HepG2 (cell line): Measurements from ENCODE around the gene METAP1D. TPM values are rescaled to one million over a fixed set of nuclear protein-coding genes. Genes with fewer than 3 reads are reported as not detected.
"Not testable (repeated sequence)": the region's sequence is repeated elsewhere in the genome, so short reads cannot be mapped to it uniquely, and the experiment has no call there.

ENCODE experiments used
- ATAC-seq: fragments of 200-7000 bp; cut with Tn5 transposase; 3 replicates; pipeline ENCODE4 v1.9.1; 2020; ENCODE audit warnings: mild to moderate bottlenecking, moderate library complexity
- BruUV-seq: library from RNA; stranded (reverse); fragments of 400-500 nt; replicated peaks from 2 replicates; lab custom pipeline; 2021; lab: Mats Ljungman, UMichigan
- CTCF ChIA-PET: fragments of 300-600 bp; formaldehyde crosslinking; extraction: SDS; loops from one replicate; lab custom pipeline; 2021; ENCODE audit warnings: low total read pairs, inconsistent platforms, low intra/inter-chr PET ratio; lab: Yijun Ruan, JAX
- POLR2A ChIA-PET: fragments of 350-600 bp; sonication (Branson Sonifier 250); formaldehyde crosslinking; loops from one replicate; lab custom pipeline; 2020; ENCODE audit warnings: antibody characterized with exemption, inconsistent platforms; lab: Yijun Ruan, JAX
- DNase-seq: peaks from one replicate; pipeline ENCODE4 v3.0.0-alpha.2; 2015; ENCODE audit warnings: low spot score
- FAIRE-seq: peaks from 3 replicates; lab custom pipeline; 2011; peaks lifted over from hg19 to GRCh38; lab: Jason Lieb, UNC
- H2AFZ ChIP-seq: one replicate; pipeline ENCODE4 v1.6.1; 2011; ENCODE audit warnings: low read length, inconsistent platforms
- H3K27ac ChIP-seq: fragments of 300-600 bp; 3 replicates; pipeline ENCODE4 v1.8.0; 2011; ENCODE audit warnings: mixed run types, mild to moderate bottlenecking, mixed read lengths, low read length, inconsistent platforms; ENCODE audit not compliant: insufficient read depth; ENCODE audit errors: extremely low read length
- H3K27me3 ChIP-seq, 2 experiments: fragments of 200-600 bp in 1 of 2; 2 replicates in 1 of 2; 3 replicates in 1 of 2; pipeline versions ENCODE4 v1.6.0 to v1.8.0; 2011; ENCODE audit warnings: low read length in 2 of 2, mild to moderate bottlenecking in 2 of 2, moderate library complexity in 2 of 2, inconsistent platforms in 1 of 2; ENCODE audit not compliant: insufficient read depth in 2 of 2, control insufficient read depth in 1 of 2
- H3K36me3 ChIP-seq, 2 experiments: fragments of 200-600 bp in 1 of 2; replicated peaks in 1 of 2; 2 replicates in 1 of 2; 3 replicates in 1 of 2; pipeline versions ENCODE4 v1.5.1 to v1.8.0; 2011; ENCODE audit warnings: low read length in 2 of 2, inconsistent platforms in 1 of 2; ENCODE audit not compliant: insufficient read depth in 2 of 2, control insufficient read depth in 1 of 2
- H3K4me1 ChIP-seq: 2 replicates; pipeline ENCODE4 v1.5.1; 2012; ENCODE audit warnings: low read length, inconsistent platforms; ENCODE audit not compliant: insufficient read depth
- H3K4me2 ChIP-seq: 2 replicates; pipeline ENCODE4 v1.6.0; 2011; ENCODE audit warnings: low read depth, low read length, inconsistent platforms
- H3K4me3 ChIP-seq, 3 experiments: fragments of 200-600 bp in 1 of 3; sonication (generic), shearing (Covaris generic) in 1 of 3; replicated peaks in 1 of 3; 2 replicates each; pipeline ENCODE4 v1.5.1; 2011 to 2016; ENCODE audit warnings: low read length in 3 of 3, inconsistent platforms in 2 of 3, low read depth in 2 of 3, mild to moderate bottlenecking in 2 of 3, control low read depth in 1 of 3, mixed read lengths in 1 of 3; ENCODE audit not compliant: insufficient read depth in 1 of 3
- H3K79me2 ChIP-seq: one replicate; pipeline ENCODE4 v1.6.1; 2011; ENCODE audit warnings: low read length, inconsistent platforms; ENCODE audit not compliant: insufficient read depth
- H3K9ac ChIP-seq: 2 replicates; pipeline ENCODE4 v1.6.0; 2011; ENCODE audit warnings: mild to moderate bottlenecking, low read depth, low read length, inconsistent platforms; ENCODE audit not compliant: insufficient read depth
- H3K9me3 ChIP-seq: 2 replicates; pipeline ENCODE4 v1.5.1; 2012; ENCODE audit warnings: mild to moderate bottlenecking, low read length
- H4K20me1 ChIP-seq: 2 replicates; pipeline ENCODE4 v1.6.0; 2011; ENCODE audit warnings: inconsistent platforms, mild to moderate bottlenecking, low read length, moderate library complexity; ENCODE audit not compliant: insufficient read depth
- GFI1 ChIP-seq: sonication (generic); formaldehyde crosslinking; IDR thresholded peaks from 2 replicates; pipeline ENCODE4 v1.5.0; 2020; ENCODE audit warnings: missing genetic modification reagents, mild to moderate bottlenecking, borderline replicate concordance
- HHEX ChIP-seq: IDR thresholded peaks from 2 replicates; pipeline ENCODE4 v1.6.1; 2016; ENCODE audit warnings: control low read depth
- MAF1 ChIP-seq: sonication (generic); formaldehyde crosslinking; IDR thresholded peaks from 2 replicates; pipeline ENCODE4 v1.5.0; 2020; ENCODE audit warnings: missing genetic modification reagents, borderline replicate concordance
- SALL1 ChIP-seq: sonication (generic); formaldehyde crosslinking; IDR thresholded peaks from 2 replicates; pipeline ENCODE4 v1.8.0; 2022; ENCODE audit warnings: mild to moderate bottlenecking, missing genetic modification reagents
- U2AF2 ChIP-seq: fragments of 200-400 bp; formaldehyde crosslinking; IDR thresholded peaks from 2 replicates; pipeline ENCODE4 v1.6.1; 2017; ENCODE audit warnings: low read depth, mild to moderate bottlenecking, low read length
- ZNF121 ChIP-seq: sonication (generic); formaldehyde crosslinking; IDR thresholded peaks from 2 replicates; pipeline ENCODE4 v1.5.0; 2020; ENCODE audit warnings: mild to moderate bottlenecking, missing genetic modification reagents
- ZNF546 ChIP-seq: sonication (generic); formaldehyde crosslinking; conservative IDR thresholded peaks from 2 replicates; pipeline ENCODE4 v1.8.1; 2023; ENCODE audit warnings: mild to moderate bottlenecking, missing genetic modification reagents
- WGBS: methylation state at CpG from one replicate; pipeline ENCODE4 v1.1.6; 2017; ENCODE audit warnings: low lambda C conversion rate; 5-methylcytosine and 5-hydroxymethylcytosine counted together
- in situ Hi-C: cut with HindIII; loops from 2 replicates; pipeline ENCODE4 v1.10.0; 2017; ENCODE audit warnings: low pct_unique_long_range_greater_than_20kb; ENCODE audit not compliant: extremely low pct_ligation_motif_present
- intact Hi-C: fragments of 100-400 bp; cut with micrococcal nuclease; formaldehyde crosslinking; loops from one replicate; pipeline ENCODE4 v1.10.0; 2022; ENCODE audit not compliant: unreplicated experiment
- polyA plus RNA-seq, 8 experiments: library from polyadenylated mRNA; depleted of rRNA in 3 of 8; stranded (reverse) in 7 of 8; unstranded in 1 of 8; fragments of >200 nt; fragmentation: Illumina TruSeq in 4 of 8; extraction: Trizol in 4 of 8; gene quantifications; 2 replicates each; pipeline versions ENCODE4 v1.2.1 to v1.2.3, GENCODE V29; 2011 to 2016; ENCODE audit warnings: low read depth in 4 of 8, missing spikeins in 1 of 8, mixed read lengths in 1 of 8; ENCODE audit not compliant: insufficient read depth in 1 of 8
- total RNA-seq, 5 experiments: library from RNA; depleted of rRNA; stranded (reverse); fragments of >200 nt; fragmentation: Illumina TruSeq; extraction: Trizol; gene quantifications; 2 replicates each; pipeline ENCODE4 v1.2.3, GENCODE V29; 2016; ENCODE audit warnings: low read depth in 1 of 5
- TF ChIP-seq, protein P1 (sequence below): sonication (generic); formaldehyde crosslinking; IDR thresholded peaks from 2 replicates; pipeline ENCODE4 v1.4.0; 2020; ENCODE audit warnings: low read depth, mild to moderate bottlenecking, missing genetic modification reagents
- TF ChIP-seq, protein P2 (sequence below), 2 experiments: sonication (generic) in 1 of 2; formaldehyde crosslinking in 1 of 2; IDR thresholded peaks; 2 replicates each; pipeline versions ENCODE4 v1.6.1 to v1.9.0; 2014 to 2022; ENCODE audit warnings: antibody characterized with exemption in 1 of 2, borderline replicate concordance in 1 of 2, inconsistent platforms in 1 of 2, low read depth in 1 of 2, missing genetic modification reagents in 1 of 2

METAP1D gene
- total and polyA plus RNA-seq, 2 of the 13 experiments (the other 11 are each of a cell fraction or from before 2014, with no cell fraction given) = 14.7 to 21.6 TPM

DNA sequence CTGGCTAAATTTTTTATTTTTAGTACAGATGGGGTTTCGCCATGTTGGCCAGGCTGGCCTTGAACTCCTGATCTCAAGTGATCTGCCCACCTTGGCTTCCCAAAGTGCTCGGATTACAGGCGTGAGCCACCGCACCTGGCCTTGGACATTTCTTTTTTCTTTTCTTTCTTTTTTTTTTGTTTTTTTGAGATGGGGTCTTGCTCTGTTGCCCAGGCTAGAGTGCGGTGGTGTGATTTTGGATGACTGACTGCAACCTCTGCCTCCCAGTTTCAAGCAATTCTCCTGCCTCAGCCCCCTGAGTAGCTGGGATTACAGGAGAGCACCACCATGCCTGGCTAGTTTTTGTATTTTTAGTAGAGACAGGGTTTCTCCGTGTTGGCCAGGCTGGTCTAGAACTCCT lies 114.4 kb downstream of the METAP1D start:
- H3K4me2 ChIP-seq, H2AFZ ChIP-seq, in situ Hi-C loops, H3K27me3 ChIP-seq, ATAC-seq, POLR2A ChIA-PET, BruUV-seq, intact Hi-C loops, H3K36me3 ChIP-seq, H3K9me3 ChIP-seq, H4K20me1 ChIP-seq, FAIRE-seq, H3K9ac ChIP-seq, DNase-seq, H3K79me2 ChIP-seq, H3K27ac ChIP-seq, H3K4me3 ChIP-seq: not testable (repeated sequence)
- H3K4me1 ChIP-seq = peaks cover 33% of the 10 kb centered on the region
- 35% methylated on average over 6 of the region's 6 CpGs for WGBS
- CTCF ChIA-PET = interaction anchor here (1.5 to 1.7 kb wide), 2 partner anchors 408 to 410 kb away, joined by 7 to 8 read pairs; no protein-coding TSS in a partner anchor
- TF ChIP-seq ZNF121 (CRISPR knock-in tag) = peak; percentile 79
- TF ChIP-seq U2AF2 = 0 out of 2 replicates have a peak, but pooled peaks have one; percentile 9

DNA sequence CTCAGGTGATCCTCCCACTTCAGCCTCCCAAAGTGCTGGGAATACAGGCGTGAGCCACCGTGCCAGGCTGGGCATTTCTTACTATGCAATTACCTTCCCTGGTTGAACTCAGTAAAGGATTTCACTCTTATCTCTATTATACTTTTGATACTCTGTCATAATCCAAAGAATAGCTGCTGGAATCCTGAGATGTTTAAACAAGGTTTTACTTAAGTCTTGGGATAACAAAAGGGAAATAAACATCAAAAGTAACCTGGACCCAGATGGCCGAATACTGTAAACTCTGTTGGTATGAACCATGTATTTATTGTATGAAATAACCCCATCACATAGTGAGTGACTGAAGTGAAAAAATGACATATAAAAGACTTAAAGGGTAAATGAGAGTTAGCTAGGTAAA lies 114.8 kb downstream of the METAP1D start:
- in situ Hi-C loops (no loop called here), intact Hi-C loops (no loop called here)
- no peak overlapping the region for H2AFZ ChIP-seq
- DNase-seq = no peak
- no peak overlapping the region for H3K9ac ChIP-seq
- H3K4me1 ChIP-seq = peaks cover 34% of the 10 kb centered on the region
- no TSS peak for BruUV-seq
- H3K27me3 ChIP-seq = peaks cover 0 to 4% of the 10 kb centered on the region in 2 experiments; a peak in 1 of 5 replicates
- H3K9me3 ChIP-seq = no peaks in the 10 kb centered on the region
- H3K4me3 ChIP-seq = no peak overlapping the region
- 41% methylated on average over 3 of the region's 3 CpGs for WGBS
- H3K36me3 ChIP-seq = no peaks in the 10 kb centered on the region
- ChIA-PET CTCF (no interaction called here), POLR2A (no interaction called here)
- H3K79me2 ChIP-seq = no peaks in the 10 kb centered on the region
- no peak overlapping the region for H3K4me2 ChIP-seq
- no peak overlapping the region for H3K27ac ChIP-seq
- no peaks in the 10 kb centered on the region for H4K20me1 ChIP-seq
- no peak for FAIRE-seq
- no peak for ATAC-seq
- no peak for TF ChIP-seq MAF1
- TF ChIP-seq, protein P1, sequence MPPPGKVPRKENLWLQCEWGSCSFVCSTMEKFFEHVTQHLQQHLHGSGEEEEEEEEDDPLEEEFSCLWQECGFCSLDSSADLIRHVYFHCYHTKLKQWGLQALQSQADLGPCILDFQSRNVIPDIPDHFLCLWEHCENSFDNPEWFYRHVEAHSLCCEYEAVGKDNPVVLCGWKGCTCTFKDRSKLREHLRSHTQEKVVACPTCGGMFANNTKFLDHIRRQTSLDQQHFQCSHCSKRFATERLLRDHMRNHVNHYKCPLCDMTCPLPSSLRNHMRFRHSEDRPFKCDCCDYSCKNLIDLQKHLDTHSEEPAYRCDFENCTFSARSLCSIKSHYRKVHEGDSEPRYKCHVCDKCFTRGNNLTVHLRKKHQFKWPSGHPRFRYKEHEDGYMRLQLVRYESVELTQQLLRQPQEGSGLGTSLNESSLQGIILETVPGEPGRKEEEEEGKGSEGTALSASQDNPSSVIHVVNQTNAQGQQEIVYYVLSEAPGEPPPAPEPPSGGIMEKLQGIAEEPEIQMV (CRISPR knock-in tag) = no peak
- TF ChIP-seq ZNF546 (CRISPR knock-in tag) = no peak
- no peak for TF ChIP-seq HHEX (CRISPR knock-in tag)
- TF ChIP-seq, protein P2, sequence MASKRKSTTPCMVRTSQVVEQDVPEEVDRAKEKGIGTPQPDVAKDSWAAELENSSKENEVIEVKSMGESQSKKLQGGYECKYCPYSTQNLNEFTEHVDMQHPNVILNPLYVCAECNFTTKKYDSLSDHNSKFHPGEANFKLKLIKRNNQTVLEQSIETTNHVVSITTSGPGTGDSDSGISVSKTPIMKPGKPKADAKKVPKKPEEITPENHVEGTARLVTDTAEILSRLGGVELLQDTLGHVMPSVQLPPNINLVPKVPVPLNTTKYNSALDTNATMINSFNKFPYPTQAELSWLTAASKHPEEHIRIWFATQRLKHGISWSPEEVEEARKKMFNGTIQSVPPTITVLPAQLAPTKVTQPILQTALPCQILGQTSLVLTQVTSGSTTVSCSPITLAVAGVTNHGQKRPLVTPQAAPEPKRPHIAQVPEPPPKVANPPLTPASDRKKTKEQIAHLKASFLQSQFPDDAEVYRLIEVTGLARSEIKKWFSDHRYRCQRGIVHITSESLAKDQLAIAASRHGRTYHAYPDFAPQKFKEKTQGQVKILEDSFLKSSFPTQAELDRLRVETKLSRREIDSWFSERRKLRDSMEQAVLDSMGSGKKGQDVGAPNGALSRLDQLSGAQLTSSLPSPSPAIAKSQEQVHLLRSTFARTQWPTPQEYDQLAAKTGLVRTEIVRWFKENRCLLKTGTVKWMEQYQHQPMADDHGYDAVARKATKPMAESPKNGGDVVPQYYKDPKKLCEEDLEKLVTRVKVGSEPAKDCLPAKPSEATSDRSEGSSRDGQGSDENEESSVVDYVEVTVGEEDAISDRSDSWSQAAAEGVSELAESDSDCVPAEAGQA (IDR thresholded peaks at IDR 0.05; ENCODE audit: low read depth) = no peak
- TF ChIP-seq, protein P2 (CRISPR knock-in tag; IDR thresholded peaks at IDR 0.05; ENCODE audit: borderline replicate concordance) = no peak
- no peak for TF ChIP-seq SALL1
- no peak for TF ChIP-seq GFI1 (CRISPR knock-in tag)
